K562 (cell line): Measurements from ENCODE around the gene MATCAP1. TPM values are rescaled to one million over a fixed set of nuclear protein-coding genes. Genes with fewer than 3 reads are reported as not detected.
A peak's percentile ranks its signal among the peaks of the same experiment; 100 is the strongest.

ENCODE experiments used
- ATAC-seq: fragments of 200-7000 bp; cut with Tn5 transposase; 3 replicates; pipeline ENCODE4 v1.9.1; 2020; ENCODE audit warnings: moderate library complexity
- BruUV-seq: library from RNA; stranded (reverse); fragments of 400-500 nt; replicated peaks from 2 replicates; lab custom pipeline; 2021; lab: Mats Ljungman, UMichigan
- CTCF ChIA-PET: fragments of 300-600 bp; formaldehyde crosslinking; extraction: SDS; loops from one replicate; lab custom pipeline; 2021; ENCODE audit warnings: low intra/inter-chr PET ratio; lab: Yijun Ruan, JAX
- POLR2A ChIA-PET: fragments of 300-600, 350-650 bp; sonication (Branson Sonifier 250); formaldehyde crosslinking; extraction: SDS; loops from one replicate; lab custom pipeline; 2021; ENCODE audit warnings: antibody characterized with exemption, inconsistent platforms; lab: Yijun Ruan, JAX
- DNase-seq, 4 experiments: peaks; one replicate each; pipeline versions ENCODE4 v3.0.0 to v3.0.0-alpha.2; 2011 to 2018; ENCODE audit warnings: low spot score in 3 of 4, mixed read lengths in 3 of 4; ENCODE audit errors: extremely low read depth in 1 of 4
- FAIRE-seq: peaks from 2 replicates; lab custom pipeline; 2011; peaks lifted over from hg19 to GRCh38; lab: Jason Lieb, UNC
- H2AFZ ChIP-seq: 2 replicates; pipeline ENCODE4 v1.6.0; 2011; ENCODE audit warnings: low read depth, low read length, control low read depth, inconsistent platforms
- H3K27ac ChIP-seq: fragments of 200-600 bp; 3 replicates; pipeline ENCODE4 v1.8.0; 2011; ENCODE audit warnings: low read depth, mild to moderate bottlenecking, control low read depth, inconsistent platforms, low read length, moderate library complexity, mixed read lengths; ENCODE audit errors: extremely low read depth
- H3K27me3 ChIP-seq, 2 experiments: fragments of 300-600 bp in 1 of 2; 2 replicates in 1 of 2; 3 replicates in 1 of 2; pipeline versions ENCODE4 v1.6.0 to v1.8.0; 2011; ENCODE audit warnings: inconsistent platforms in 2 of 2, low read length in 2 of 2, mild to moderate bottlenecking in 1 of 2, mixed read lengths in 1 of 2, moderate library complexity in 1 of 2; ENCODE audit not compliant: control insufficient read depth in 2 of 2, insufficient read depth in 2 of 2
- H3K36me3 ChIP-seq: fragments of 300-600 bp; 3 replicates; pipeline ENCODE4 v1.8.0; 2011; ENCODE audit warnings: mild to moderate bottlenecking, low read length, inconsistent platforms; ENCODE audit not compliant: control insufficient read depth, insufficient read depth
- H3K4me1 ChIP-seq, 2 experiments: fragments of 200-600 bp in 1 of 2; replicated peaks in 1 of 2; 2 replicates in 1 of 2; 3 replicates in 1 of 2; pipeline versions ENCODE4 v1.5.1 to v1.8.0; 2011; ENCODE audit warnings: inconsistent platforms in 2 of 2, low read length in 2 of 2, mild to moderate bottlenecking in 1 of 2, mixed read lengths in 1 of 2, moderate library complexity in 1 of 2; ENCODE audit not compliant: control insufficient read depth in 2 of 2, insufficient read depth in 2 of 2
- H3K4me2 ChIP-seq: 2 replicates; pipeline ENCODE4 v1.6.1; 2011; ENCODE audit warnings: low read length, control low read depth, inconsistent platforms, mixed read lengths; ENCODE audit not compliant: insufficient read depth
- H3K4me3 ChIP-seq: fragments of 200-600 bp; sonication (generic), shearing (Covaris generic); 2 replicates; pipeline ENCODE4 v1.5.1; 2016; ENCODE audit warnings: control low read depth, inconsistent platforms
- H3K79me2 ChIP-seq: fragments of 200-600 bp; 3 replicates; pipeline ENCODE4 v1.8.0; 2011; ENCODE audit warnings: low read length, inconsistent platforms; ENCODE audit not compliant: control insufficient read depth, insufficient read depth
- H3K9ac ChIP-seq, 2 experiments: 2 replicates each; pipeline versions ENCODE4 v1.6.0 to v1.6.1; 2011; ENCODE audit warnings: low read depth in 2 of 2, low read length in 2 of 2, control low read depth in 1 of 2, inconsistent platforms in 1 of 2, mild to moderate bottlenecking in 1 of 2, mixed read lengths in 1 of 2; ENCODE audit not compliant: insufficient read depth in 1 of 2
- H3K9me1 ChIP-seq: one replicate; pipeline ENCODE4 v1.6.0; 2011; ENCODE audit warnings: inconsistent platforms, mild to moderate bottlenecking, low read length, moderate library complexity; ENCODE audit not compliant: control insufficient read depth, insufficient read depth
- H3K9me3 ChIP-seq: replicated peaks from 2 replicates; pipeline ENCODE4 v1.5.1; 2011; ENCODE audit warnings: low read depth, low read length, inconsistent platforms; ENCODE audit not compliant: control insufficient read depth, insufficient read depth
- H4K20me1 ChIP-seq: replicated peaks from 2 replicates; pipeline ENCODE4 v1.6.1; 2011; ENCODE audit warnings: low read length, inconsistent platforms, mixed read lengths; ENCODE audit not compliant: control insufficient read depth, insufficient read depth
- E2F3 ChIP-seq: fragments of 250-450 bp; sonication (Bioruptor Pico); IDR thresholded peaks from 2 replicates; pipeline ENCODE4 v1.4.0; 2020; ENCODE audit warnings: mild to moderate bottlenecking
- FOXP4 ChIP-seq: sonication (generic); formaldehyde crosslinking; IDR thresholded peaks from 2 replicates; pipeline ENCODE4 v1.8.0; 2022; ENCODE audit warnings: mild to moderate bottlenecking, missing genetic modification reagents, borderline replicate concordance
- NELFE ChIP-seq: IDR thresholded peaks from 2 replicates; pipeline ENCODE4 v1.6.1; 2011; ENCODE audit warnings: mild to moderate bottlenecking; ENCODE audit not compliant: insufficient read depth, insufficient read length
- NR2F6 ChIP-seq: fragments of 450-650 bp; formaldehyde crosslinking; IDR thresholded peaks from 2 replicates; pipeline ENCODE4 v1.4.0; 2020; ENCODE audit warnings: mild to moderate bottlenecking
- SNRNP70 ChIP-seq: fragments of 200-400 bp; formaldehyde crosslinking; optimal IDR thresholded peaks from 2 replicates; pipeline ENCODE3; 2017; ENCODE audit warnings: low read depth, low read length
- ZNF165 ChIP-seq: fragments of 250-450 bp; sonication (Bioruptor Pico); IDR thresholded peaks from 2 replicates; pipeline ENCODE4 v1.4.0; 2020; ENCODE audit warnings: borderline replicate concordance
- WGBS: fragments of 100-300 bp; shearing (Covaris generic); methylation state at CpG from one replicate; pipeline ENCODE4 v1.1.6; 2016; ENCODE audit warnings: low coverage, mixed read lengths; ENCODE audit not compliant: insufficient coverage; ENCODE audit errors: missing lambda C conversion rate; 5-methylcytosine and 5-hydroxymethylcytosine counted together
- in situ Hi-C: fragments of 300-500 bp; cut with MboI; formaldehyde crosslinking; loops from 4 replicates; pipeline ENCODE4 v1.15.0; 2018; ENCODE audit warnings: inconsistent platforms, mixed read lengths
- intact Hi-C: fragments of 100-400 bp; cut with micrococcal nuclease; formaldehyde crosslinking; loops from 2 replicates; pipeline ENCODE4 v1.14.2; 2022
- polyA plus RNA-seq, 8 experiments: library from polyadenylated mRNA; depleted of rRNA in 4 of 8; stranded (reverse) in 5 of 8; unstranded in 3 of 8; fragments of >200 nt; fragmentation: Nextera tagmentation in 2 of 8; fragmentation: Illumina TruSeq in 1 of 8; extraction: Ambion mirVana in 2 of 8; extraction: Trizol in 1 of 8; gene quantifications; 2 replicates each; pipeline versions ENCODE4 v1.2.1 to v1.2.3, GENCODE V29; 2011 to 2014; ENCODE audit warnings: inconsistent platforms in 1 of 8, missing spikeins in 1 of 8
- total RNA-seq, 7 experiments: library from RNA; depleted of rRNA in 6 of 7; stranded (reverse); fragments of >200 nt in 6 of 7; fragmentation: Illumina TruSeq in 2 of 7; extraction: Trizol in 2 of 7; gene quantifications; 2 replicates each; pipeline versions ENCODE4 v1.2.1 to v1.2.3, GENCODE V29; 2011 to 2021; ENCODE audit warnings: low replicate concordance in 1 of 7

The MATCAP1 gene
- total and polyA plus RNA-seq, 9 of the 15 experiments (the other 6 are each of a cell fraction or from before 2014, with no cell fraction given), result 3.4 to 20.5 (median 10.3) TPM

- WGBS, result 20% methylated on average over 7 of the region's 7 CpGs
- CTCF ChIA-PET, result no interaction called here
Observed at GRCh38 chr16:67211674-67212073, 27.9 kb upstream of the MATCAP1 start.

More at GRCh38 chr16:67211674-67212073, 27.9 kb upstream of the MATCAP1 start:
- Histone ChIP-seq H3K36me3 (no peaks in the 10 kb centered on the region), H2AFZ (no peak overlapping the region), H3K9ac (peak overlapping the region in 1 of 2 experiments; percentile 54; a peak in 1 of 4 replicates), H3K27ac (no peak overlapping the region), H3K4me1 (peaks cover 20 to 51% of the 10 kb centered on the region in 2 experiments; a peak in 4 of 5 replicates), H3K4me3 (no peak overlapping the region), H3K9me1 (peaks cover 3% of the 10 kb centered on the region), H3K27me3 (no peaks in the 10 kb centered on the region), H3K4me2 (no peak overlapping the region), H3K79me2 (no peaks in the 10 kb centered on the region), H4K20me1 (no peaks in the 10 kb centered on the region), H3K9me3 (no peaks in the 10 kb centered on the region)
- TF ChIP-seq NELFE (no peak), ZNF165 (CRISPR knock-in tag) (no peak), E2F3 (no peak), NR2F6 (CRISPR knock-in tag) (no peak), FOXP4 (CRISPR knock-in tag) (no peak), SNRNP70 (no peak)
- no peak for ATAC-seq
- no peak for DNase-seq
- intact Hi-C loops, result no loop called here
- BruUV-seq, result no TSS peak
- no peak for FAIRE-seq
- POLR2A ChIA-PET, result interaction anchor here (0.7 to 1.1 kb wide), 3 partner anchors 12 to 204 kb away, joined by 3 to 4 read pairs (median 3); no protein-coding TSS in a partner anchor
- in situ Hi-C loops, result no loop called here
